Brain pericyte (primary cell): ENCODE data around the gene NR4A2.

Experiments used
- DNase-seq: peaks from one replicate; pipeline ENCODE4 v3.0.0-alpha.2; 2012; ENCODE audit warnings: low read depth, low spot score

Gene NR4A2

DNA sequence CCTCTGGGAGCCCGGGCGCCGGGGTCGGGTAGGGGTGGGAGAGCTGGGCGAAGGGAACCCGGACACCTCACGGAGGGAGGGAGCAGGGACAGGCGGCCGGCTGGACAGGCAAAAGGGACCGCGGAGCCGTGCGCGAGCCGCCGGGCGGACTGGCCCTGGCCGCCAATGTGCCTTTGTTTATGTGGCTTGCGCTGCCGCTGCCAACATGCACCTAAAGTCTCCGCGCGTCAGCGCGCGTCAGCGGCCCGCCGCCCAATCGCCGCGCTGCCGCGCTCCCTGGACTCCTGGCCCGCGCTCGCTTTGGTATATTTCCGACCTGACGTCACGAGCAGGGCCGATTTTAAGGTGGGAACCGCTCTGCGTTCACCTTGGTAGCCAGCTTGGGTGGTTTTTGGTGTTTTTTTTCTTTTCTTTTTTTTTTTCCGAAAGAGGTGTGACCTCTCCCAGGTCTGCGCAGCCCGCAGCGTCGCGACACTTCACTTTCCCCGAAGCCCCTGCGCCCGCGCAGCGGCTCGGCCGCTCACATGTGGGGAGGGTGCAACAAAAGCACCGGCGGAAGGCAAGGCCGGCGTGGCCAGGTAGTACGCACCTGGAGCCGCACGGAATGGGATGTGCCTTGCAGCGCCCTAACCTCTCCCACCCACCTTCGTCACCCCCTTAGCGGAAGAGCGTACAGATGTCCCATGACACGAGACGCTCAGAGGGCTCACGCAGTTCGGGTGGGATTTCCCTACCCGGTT lies at the start of gene NR4A2:
TSS of gene NR4A2 (minus strand) at position 188 of the 740 bp plus-strand sequence. CDS start 2,535 bp downstream, outside the sequence.
- DNase-seq, result no peak

DNA sequence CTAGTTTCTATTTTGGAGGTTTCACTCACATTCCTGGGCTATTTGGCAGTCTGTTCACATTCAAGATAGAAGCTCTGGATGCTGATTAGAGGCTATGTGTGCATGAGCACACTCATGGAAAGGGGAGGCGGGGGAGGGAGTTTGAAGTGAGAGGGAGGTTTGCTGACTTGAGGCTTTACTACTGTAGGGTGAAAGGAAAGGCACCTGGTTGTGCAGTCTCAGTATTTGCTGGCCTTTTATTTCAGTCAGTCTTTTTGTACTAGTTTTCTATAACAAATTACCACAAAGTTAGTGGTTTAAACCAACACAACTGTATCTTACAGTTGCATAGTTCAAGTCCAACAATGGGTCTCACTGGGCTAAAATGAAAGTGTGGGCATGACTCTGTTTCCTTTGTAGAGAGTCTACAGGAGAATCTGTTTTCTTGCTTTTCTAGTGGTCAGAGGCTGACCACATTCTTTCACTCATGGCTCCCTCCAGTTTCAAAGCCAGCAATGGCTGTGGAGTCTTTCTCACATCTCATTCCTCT lies 47.7 kb upstream of the NR4A2 start:
- no peak for DNase-seq

DNA sequence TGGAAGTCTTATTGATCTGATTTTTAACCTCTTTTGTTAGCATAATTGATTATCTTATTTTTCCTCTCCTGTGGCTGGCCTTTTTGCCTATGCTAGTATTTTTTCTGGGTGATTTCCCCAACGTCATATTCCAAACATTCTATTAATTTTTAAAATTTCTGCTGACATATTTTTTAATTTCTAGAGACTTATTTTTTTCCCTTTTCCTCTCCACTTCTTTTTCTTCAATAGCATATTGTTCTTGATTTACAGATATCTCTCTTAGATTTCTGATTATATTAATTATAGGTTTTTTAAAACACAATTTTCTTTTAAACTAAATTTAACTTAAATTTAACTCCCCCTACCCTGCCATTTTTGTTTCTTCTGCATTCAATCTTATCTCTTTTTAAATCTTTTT lies 47.2 kb upstream of the NR4A2 start:
- no peak for DNase-seq

DNA sequence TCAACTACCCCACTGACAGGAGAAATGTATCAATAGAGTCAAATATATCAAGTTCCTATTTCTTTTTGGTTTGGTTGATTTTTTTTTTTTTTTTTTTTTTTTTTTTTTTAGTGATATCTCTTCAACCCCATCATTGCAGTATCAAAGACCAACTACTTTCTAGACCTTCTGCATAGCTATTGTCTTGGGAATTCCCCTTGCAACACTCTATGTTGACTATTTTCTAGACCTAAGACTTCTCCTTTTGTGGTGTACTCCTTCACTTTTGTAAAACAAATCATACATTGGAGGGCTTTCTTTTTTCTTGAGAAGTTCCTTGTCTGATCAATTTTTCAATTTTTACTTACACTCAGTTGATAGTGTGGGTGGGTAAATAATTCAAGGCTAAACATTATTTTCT lies 46.5 kb upstream of the NR4A2 start:
- DNase-seq, result no peak

DNA sequence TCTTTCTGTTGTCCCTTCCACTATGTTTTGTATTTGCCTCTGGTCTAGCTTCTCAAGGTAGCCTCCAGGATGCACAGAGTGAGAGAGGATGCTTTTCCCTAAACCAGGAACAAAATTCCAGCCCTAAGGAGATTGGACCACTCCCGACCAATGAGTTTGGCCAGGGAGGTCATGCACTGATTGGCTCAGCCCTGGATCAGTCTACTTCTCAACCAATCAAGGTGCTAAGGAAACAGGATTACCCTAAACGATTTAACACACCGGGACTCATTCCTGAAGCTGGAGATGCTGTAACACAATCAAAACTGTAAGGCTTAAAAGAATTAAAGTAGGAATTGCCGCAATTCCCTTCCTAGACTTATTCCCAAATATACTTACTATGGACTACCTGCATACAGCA lies 34.2 kb upstream of the NR4A2 start:
- DNase-seq, result no peak

DNA sequence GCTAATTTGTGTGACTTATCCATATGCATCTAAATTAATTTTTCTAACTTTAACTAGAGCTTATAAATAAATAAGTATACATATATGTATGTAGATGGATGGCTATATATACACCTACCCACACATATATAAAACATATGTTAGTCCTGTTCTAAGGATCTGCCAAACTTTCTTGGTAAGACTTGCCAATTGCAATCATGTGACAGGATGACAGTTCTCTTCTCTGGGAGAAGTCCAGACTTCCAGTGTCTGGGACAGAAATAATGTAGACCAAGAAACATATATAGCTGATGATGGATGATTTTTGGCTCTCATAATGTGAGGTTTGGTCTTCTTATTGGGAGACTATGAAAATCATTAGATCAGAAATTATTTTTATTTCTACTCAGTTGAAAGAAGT lies 30.6 kb upstream of the NR4A2 start:
- no peak for DNase-seq

DNA sequence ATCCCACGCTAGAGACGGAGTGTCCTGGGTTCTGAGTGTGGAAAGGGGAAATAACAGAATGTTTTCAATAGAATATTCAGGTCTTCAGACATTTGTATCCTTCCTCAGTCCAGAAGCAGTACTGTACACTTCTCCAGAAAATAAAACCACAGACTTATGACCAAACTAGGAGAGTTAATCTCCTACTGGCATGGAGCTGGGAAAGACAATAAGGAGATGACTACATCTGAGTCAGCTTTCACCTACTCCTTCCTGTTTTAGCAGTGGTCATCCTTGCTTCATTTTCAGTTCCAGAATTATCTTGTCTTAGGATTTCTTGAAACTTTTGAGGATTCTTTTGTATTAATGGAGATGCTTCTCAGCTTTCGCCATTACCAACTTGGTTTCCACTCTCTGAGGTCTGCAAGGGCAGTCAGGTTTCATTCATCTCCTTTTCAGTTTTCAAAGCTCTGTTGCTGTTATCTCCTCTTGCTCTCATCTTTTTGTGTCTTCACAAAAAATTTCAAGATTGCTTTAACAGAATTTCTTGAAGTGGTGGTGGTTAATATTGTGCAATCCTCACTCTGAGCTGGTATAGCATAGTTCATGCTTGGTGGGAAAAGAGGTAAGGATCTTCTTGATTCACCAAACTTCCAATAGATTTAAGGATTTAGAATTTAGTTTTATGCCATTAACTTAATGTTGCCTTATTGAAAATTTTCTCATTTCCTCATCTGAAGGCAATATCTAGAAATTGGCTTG lies 23.7 kb upstream of the NR4A2 start:
- no peak for DNase-seq

DNA sequence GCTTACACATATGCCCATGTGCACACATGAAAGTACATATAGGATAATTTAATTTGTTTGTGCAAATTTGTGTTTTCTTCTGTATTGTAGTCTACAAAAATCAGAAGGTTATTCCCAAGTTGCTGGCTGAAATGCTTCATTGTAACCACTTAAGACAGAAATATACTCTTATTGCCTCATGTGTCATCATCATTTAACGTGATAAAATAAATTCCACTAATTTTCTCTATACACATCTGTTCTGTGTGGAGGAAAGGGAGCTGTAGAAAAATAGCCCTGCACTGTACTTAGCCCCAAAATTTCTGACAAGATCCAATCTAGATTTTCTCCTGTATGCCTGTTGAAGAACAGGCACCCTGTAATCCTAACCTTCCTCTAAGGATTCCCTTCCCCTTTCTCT lies 20.4 kb upstream of the NR4A2 start:
- no peak for DNase-seq

DNA sequence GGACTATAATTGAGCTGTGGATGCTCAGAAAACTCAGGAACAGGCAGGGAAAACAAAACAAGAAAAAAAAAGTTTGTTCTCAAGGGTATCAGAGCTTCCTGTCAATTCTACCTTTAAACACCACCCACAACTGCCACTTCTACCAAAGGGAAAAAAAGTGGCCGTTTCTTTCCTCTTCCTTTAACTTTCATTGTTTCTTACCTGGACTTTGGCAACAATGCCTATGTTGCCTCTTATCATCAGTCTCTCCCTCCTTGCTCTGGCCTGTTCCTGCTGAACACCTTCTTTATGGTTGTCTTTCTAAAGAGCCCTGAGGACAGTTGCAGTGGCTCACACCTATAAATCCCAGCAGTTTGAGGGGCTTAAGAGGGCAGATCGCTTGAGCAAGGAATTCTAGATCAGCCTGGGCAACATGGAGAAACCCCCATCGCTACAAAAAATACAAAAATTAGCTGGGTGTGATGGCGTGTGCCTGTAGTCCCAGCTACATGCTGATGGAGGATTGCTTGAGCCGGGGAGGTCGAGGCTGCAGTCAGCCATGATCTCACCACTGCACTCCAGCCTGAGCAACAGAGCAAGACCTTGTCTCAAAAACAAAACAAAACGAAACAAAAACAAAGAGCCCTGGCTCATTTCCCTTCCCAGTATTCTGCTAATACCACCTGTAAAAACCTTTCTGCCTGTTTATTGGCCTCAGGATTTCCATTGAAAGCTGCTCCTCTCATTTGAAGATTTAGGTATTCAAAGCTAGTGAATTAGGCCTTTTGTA lies 18.0 kb upstream of the NR4A2 start:
- DNase-seq, result no peak

DNA sequence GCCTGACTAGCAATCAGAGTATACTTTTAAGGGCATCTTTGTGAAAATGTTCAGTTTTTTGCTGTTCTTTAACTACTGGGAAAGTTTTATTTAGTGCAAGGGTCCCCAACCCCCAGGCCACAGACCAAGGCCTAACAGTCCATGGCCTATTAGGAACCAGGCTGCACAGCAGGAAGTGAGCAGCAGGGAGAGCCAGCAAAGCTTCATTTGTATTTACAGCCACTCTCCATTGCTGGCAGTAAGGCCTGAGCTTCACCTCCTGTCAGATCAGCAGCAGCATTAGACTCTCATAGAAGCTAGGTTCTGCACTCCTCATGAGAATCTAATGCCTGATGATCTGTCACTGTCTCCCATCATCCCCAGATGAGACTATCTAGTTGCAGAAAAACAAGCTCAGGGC lies 17.1 kb upstream of the NR4A2 start:
- no peak for DNase-seq

DNA sequence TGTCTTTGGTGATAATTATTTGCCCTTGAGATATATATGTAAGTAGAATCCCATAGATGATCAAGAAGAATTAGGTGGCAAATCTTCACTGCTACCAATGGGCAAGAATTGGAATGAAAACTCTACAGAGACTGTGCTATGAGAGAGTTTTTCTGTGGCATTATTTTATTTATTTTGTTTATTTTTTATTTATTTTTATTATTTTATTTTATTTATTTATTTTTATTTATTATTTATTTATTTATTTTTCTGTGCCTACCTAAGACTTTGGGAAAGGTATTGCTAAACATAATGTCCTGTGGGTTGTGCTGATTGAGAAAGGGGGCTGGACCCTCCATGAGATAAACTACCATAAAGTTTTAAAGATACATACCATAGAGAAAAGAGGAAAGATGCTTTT lies 16.6 kb upstream of the NR4A2 start:
- no peak for DNase-seq

DNA sequence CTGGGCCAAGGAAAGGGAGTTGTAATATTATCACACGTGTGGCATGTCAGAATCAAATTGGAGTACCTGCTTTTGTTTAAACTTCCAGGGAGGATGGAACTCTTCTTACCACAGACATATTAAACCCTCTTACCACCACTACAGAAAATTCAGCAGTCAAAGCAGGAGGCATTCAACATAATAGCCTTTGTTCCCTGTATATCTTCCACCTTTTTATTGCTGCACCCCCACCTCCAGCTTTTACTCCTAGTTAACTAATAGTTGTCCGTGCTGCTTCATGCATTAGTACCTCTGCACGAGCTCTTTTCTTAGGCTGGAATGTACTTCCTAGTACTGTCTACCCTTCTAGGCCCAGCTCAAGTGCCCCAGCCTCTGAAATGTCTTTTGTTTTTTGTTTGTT lies 14.9 kb upstream of the NR4A2 start:
- no peak for DNase-seq

DNA sequence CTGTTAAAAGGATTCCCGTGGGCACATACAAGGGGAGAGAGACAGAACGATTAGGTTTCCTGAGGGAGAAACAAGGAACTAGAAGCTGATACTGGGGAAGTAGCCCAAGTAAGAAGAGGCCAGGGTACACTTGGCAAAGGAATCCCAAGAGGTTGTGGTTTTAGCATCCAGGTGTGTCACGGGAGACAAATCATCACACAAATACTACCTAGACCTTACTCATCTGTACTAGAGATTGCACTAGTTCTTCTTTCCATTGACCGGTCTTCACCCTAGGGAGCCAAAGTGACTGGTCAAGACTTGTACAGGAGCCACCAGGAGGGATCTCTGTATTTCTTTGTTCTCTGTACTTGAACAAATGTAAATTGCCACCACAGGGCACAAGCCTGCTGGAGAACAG lies 14.2 kb upstream of the NR4A2 start:
- no peak for DNase-seq

DNA sequence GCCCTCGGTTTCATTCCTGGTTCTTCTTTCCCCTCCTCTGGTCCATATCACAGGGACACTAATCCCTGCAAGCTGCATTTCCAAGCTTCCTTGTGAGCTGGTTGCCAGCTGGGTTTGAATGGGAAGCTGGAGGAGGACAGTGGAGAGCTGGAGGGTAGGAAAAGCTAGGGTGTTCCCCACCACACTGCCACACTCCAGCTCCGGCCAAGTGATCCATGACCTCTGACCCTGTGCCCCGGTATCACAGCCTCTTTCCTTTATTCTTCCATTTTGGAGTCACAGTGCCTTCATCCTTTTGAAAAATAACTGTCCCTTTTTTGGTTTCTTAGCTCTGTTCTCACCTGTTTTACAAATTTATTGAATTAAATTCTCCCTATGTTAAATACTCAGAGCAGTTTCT lies 13.1 kb upstream of the NR4A2 start:
- DNase-seq, result no peak

DNA sequence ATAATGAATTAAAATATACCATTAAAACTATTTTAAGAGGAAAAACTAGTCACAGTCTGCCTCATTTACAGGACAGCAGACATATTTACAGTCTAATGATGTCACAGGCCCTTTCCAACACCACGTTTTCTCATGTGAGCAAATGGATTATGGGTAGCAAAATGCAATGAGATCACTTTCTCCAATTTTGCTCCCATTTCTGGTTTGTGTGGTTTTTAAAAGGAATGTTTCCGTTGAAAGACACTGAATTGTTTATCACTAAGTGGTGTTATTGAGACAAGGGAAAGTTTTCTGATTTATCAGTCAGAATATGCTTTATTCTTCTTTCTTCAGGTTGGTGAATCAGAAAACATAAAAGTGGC lies 11.4 kb upstream of the NR4A2 start:
- DNase-seq, result no peak

DNA sequence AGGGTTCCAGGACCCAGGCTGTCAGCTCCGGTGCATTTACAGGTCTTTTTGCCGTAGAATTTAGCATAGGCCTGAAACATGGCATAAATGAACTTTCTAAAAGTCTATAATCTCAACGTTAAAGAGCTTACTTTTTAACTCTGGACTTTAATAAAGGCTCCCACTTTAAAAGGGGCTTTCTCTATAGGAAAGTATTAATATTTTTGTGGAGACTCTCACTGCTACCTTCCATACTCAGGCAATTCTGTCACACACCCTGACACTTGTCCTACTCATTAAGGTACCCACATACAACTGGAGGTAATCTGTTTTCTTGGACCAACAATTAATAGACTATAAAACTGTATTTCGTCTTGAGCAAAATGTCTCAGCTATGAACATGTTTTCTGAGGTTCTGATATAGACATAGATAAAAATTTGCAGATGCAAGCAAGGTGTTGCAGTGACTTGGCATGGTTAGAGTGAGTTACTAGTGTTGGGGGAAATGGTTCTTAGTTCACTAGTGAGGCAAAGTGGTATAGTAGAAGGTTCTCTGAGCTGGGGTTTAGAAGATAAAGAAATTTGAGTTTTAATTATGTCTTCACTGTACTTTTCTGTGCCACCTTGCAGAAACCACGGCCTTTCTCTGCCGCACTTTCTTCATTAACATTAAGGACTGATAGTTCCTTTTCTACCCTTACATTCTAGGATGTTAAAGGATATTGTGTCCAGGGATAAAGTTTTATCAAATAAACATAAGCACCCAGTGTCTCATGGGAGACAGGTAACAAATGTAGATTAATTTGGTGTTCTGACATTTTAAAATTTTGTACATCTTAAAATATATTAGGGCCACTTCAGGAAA lies 10.8 kb upstream of the NR4A2 start:
- no peak for DNase-seq

DNA sequence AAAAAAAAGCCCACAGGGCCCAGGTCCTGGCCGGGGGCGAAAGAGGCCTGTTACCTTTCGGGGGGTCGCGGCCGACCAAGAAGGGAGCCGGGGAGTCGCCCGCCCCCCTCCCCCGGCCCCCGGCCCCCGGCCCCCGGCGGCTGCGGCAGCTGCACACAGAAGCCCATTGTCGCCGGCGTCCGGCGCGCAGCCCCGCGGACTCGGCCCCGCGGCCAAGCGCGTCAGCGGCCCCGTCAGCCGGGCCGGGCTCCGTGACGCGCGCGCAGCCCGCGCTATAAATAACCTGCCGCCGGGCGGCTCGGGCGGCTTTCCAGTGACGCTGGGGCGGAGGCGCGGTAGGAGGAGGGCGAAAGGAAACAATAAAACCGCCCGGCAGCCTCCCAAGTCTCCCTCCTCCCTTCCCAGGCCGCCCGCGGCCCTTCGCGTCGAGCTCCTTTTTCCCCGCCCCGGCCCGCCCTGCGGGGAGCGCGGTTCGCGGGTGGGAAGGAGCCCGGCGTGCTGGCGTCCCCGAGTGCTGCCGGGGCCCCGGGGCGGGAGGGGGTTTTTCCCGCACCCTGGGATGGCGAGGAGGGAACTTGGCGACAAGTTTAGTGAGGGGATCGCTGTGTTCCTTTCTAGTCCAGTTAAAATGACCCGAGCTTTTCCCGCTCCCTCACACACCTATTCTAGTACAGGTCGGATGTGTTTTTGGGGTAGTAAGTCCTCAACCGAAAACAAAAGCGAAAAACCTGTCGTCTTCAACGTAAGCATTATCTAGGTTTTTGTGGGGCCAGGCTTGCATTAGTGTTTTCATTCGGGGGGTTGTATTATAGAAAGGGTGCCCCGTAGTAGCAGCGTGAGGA lies 10.0 kb upstream of the NR4A2 start:
- DNase-seq, result no peak

DNA sequence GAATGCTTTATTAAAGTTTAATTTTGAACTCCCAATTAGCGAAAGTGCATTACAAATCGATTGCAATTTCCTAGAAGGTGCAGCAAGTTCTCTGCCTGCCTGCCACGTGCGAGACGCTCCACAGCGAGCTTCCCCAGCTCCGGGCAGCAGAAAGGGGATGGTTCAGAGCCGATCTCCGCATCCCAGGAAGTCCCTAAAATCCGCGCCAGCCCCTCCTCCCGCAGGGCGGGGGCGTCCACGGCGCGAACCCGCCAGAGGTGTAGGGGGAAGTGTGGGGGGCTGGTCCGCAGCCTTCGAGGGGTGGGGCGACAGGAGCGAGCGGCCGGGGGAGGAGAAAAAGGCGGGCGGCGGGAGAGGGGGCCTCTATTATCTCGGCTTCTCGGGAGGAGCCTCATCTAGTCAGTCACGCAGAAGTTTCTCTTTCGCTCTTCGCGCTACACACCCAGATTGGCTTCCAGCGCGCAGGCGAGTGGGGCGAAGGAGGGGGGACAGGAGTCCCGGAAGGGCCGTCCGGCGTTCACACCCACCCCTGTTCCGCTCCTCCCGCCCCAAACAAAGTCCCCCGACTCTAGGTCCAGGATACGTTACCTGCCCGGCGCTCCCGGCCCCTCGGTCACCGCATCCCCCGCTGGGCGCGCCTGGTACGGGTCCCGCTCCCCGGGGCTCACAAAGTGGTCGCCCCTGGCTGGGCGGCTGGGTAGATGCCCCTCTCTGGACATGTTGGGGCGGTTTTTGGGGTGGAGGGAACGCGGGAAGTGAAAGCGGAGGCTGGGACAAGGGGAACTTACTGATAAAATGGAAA lies 9.1 kb upstream of the NR4A2 start:
- DNase-seq, result no peak

DNA sequence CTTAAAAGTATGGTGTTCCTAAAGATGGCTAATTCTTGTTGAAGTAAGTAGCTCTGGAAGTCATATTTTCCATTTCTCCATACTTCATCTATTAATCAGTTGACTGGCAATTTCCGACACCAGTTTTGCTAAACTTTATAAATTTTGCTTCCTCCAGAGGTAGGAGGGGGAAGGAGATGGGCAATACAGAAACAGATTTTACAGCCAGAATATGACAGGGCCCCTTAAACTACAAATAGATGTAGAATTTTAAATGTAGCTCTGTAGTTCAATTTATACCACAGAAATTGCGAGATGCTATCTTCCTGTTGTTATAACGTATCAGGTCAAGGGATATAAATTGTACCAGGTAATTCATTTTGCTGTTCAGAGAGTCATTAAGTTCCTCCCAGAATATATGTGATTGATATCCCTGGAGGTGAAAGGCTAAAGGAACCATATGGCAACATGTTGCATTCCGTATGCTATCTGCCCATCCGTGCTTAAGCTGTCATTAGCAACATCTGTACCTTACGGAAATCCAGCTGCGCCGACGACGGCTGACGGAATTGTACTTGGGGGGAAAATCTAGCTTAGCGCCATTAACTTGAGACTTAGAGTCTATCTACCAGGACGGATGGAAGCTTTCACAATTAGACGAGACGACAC lies 8.4 kb upstream of the NR4A2 start:
- no peak for DNase-seq
